ENCODE measurements around the gene PDE5A. TPM values are rescaled to one million over a fixed set of nuclear protein-coding genes. Genes with fewer than 3 reads are reported as not detected.
"Not testable (repeated sequence)": the region's sequence is repeated elsewhere in the genome, so short reads cannot be mapped to it uniquely, and the experiment has no call there.

Gene PDE5A
- total RNA-seq, 2 donors from 2014 or later = 0.58 to 0.65 TPM

GRCh38 chr4:119506806-119507205 is 121.8 kb downstream of the PDE5A start:
- H3K4me1 Mint-ChIP-seq = no peaks in the 10 kb centered on the region
- no peaks in the 10 kb centered on the region for H3K9me3 Mint-ChIP-seq
- peaks cover 45% of the 10 kb centered on the region for H3K36me3 Mint-ChIP-seq (ENCODE audit: low read depth)
- H3K27ac Mint-ChIP-seq = no peak overlapping the region
- H3K4me3 Mint-ChIP-seq = no peak overlapping the region
- H3K27me3 Mint-ChIP-seq = no peaks in the 10 kb centered on the region
- no peak for ATAC-seq (replicated peaks)

- Mint-ChIP-seq H3K27ac (no peak overlapping the region), H3K9me3 (no peaks in the 10 kb centered on the region), H3K4me3 (no peak overlapping the region), H3K4me1 (no peaks in the 10 kb centered on the region), H3K27me3 (no peaks in the 10 kb centered on the region), H3K36me3 (ENCODE audit: low read depth) (peaks cover 60% of the 10 kb centered on the region)
- ATAC-seq (replicated peaks) = no peak
Observed at GRCh38 chr4:119504616-119505015, 124.0 kb downstream of the PDE5A start.

DNA sequence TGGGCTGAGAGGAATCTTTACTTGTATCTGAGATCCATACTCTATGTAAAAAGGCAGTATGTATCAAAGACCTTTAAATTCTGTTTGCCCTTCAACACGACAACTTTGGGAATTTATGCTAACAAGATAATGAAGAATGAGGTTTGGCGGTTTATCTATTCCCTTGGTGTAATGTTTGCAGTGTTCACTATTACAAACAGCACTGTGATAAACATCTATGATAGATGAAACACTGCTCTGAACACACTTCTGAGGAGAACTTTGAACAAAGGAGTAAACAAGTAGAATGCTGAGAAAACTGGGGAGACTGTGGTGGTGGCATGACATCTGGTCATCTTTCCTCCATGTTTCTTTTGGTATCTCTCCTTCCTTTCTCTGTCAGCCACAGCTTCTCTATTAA is 126.9 kb downstream of the PDE5A start:
- Mint-ChIP-seq H3K9me3 (no peaks in the 10 kb centered on the region), H3K4me3 (no peak overlapping the region), H3K36me3 (ENCODE audit: low read depth) (peaks cover 82% of the 10 kb centered on the region), H3K4me1 (no peaks in the 10 kb centered on the region), H3K27me3 (no peaks in the 10 kb centered on the region), H3K27ac (no peak overlapping the region)
- ATAC-seq (replicated peaks) = no peak

DNA sequence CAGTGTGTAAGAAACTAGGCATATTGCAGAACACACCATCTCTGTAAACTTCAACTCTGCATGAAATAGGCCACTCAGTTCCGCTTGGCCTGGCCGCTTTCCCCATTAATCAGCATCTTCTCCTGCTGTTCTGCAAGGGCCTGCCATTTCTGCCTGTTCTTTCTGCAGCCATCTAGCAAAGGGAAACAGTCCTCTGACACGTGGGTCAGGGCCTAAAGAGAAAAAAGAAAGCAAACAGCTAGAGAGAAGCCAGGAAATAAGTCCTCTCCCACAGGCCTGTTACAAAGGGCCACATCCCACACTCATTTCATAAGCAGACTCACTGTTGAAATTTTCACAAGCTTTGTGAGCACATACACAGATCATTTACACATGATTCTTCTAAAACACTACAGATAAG is 130.1 kb downstream of the PDE5A start:
- H3K27me3 Mint-ChIP-seq = no peaks in the 10 kb centered on the region
- H3K4me3 Mint-ChIP-seq = no peak overlapping the region
- no peak for ATAC-seq (replicated peaks)
- no peaks in the 10 kb centered on the region for H3K4me1 Mint-ChIP-seq
- H3K36me3 Mint-ChIP-seq (ENCODE audit: low read depth) = peaks cover 94% of the 10 kb centered on the region
- peak overlapping the region; percentile 4 for H3K27ac Mint-ChIP-seq
- no peaks in the 10 kb centered on the region for H3K9me3 Mint-ChIP-seq

DNA sequence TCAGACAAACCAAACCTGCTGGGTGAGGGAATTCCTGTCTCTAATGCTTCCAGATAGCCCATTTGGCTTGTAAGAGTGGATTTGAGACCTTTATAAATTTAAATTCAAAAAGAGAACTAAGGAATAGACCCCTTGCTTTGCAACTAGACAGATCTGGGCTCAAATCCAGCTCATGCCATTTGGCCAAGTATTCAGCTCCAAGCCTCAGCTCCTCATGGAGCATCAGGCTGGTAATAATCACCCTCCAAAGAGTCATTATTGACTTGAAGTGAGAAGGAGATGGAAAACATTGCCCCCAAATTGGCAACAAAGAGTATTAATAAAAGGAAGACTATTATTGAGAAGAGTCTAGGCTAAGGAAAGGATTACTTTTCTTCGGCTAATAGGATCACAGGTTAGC is 134.7 kb downstream of the PDE5A start:
- H3K36me3 Mint-ChIP-seq (ENCODE audit: low read depth) = peaks cover 88% of the 10 kb centered on the region
- ATAC-seq (replicated peaks) = no peak
- no peaks in the 10 kb centered on the region for H3K4me1 Mint-ChIP-seq
- H3K4me3 Mint-ChIP-seq = no peak overlapping the region
- H3K9me3 Mint-ChIP-seq = no peaks in the 10 kb centered on the region
- no peak overlapping the region for H3K27ac Mint-ChIP-seq
- H3K27me3 Mint-ChIP-seq = no peaks in the 10 kb centered on the region

DNA sequence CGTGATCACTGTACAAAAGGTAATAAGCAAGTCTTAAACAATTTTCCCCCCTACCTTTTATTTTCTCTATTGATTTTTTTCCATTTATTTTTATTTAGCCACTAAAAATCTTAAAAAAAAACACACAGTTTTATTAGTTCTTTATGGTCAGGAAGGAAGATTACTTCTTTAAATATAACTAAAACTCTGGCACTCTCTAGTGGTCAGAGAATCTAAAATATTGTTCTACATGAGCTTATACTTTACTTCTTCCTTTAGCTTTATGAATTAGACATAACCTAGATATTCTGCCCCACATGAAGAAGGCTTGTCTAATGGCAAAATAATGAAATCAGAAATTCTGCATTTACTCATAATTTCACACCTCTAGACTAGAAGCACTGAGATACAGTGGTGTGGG is 135.2 kb downstream of the PDE5A start:
- no peak overlapping the region for H3K27ac Mint-ChIP-seq
- H3K9me3 Mint-ChIP-seq = no peaks in the 10 kb centered on the region
- ATAC-seq (replicated peaks) = no peak
- no peak overlapping the region for H3K4me3 Mint-ChIP-seq
- peaks cover 84% of the 10 kb centered on the region for H3K36me3 Mint-ChIP-seq (ENCODE audit: low read depth)
- no peaks in the 10 kb centered on the region for H3K4me1 Mint-ChIP-seq
- H3K27me3 Mint-ChIP-seq = no peaks in the 10 kb centered on the region

DNA sequence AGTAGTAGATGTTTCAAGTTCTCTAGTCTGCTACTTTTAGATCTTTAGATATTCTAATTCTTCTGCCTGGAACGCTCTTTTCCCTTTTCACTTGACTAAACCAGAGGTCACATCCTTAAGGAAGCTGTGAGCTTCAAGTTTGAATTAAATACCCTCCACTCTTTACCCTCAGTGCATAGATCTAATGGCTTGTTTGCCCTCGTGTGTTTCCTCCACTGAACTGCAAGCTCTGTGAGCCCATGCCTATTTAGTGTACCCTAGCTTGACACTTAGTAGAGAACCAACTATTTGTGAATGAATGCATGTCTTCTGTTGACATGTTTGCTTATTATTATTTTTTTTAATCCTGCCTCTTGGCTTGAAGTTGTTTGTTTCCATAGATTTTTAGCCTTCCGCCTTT is 138.3 kb downstream of the PDE5A start:
- peaks cover 54% of the 10 kb centered on the region for H3K36me3 Mint-ChIP-seq (ENCODE audit: low read depth)
- no peaks in the 10 kb centered on the region for H3K4me1 Mint-ChIP-seq
- ATAC-seq (replicated peaks) = no peak
- H3K27ac Mint-ChIP-seq = no peak overlapping the region
- no peak overlapping the region for H3K4me3 Mint-ChIP-seq
- no peaks in the 10 kb centered on the region for H3K9me3 Mint-ChIP-seq
- no peaks in the 10 kb centered on the region for H3K27me3 Mint-ChIP-seq

DNA sequence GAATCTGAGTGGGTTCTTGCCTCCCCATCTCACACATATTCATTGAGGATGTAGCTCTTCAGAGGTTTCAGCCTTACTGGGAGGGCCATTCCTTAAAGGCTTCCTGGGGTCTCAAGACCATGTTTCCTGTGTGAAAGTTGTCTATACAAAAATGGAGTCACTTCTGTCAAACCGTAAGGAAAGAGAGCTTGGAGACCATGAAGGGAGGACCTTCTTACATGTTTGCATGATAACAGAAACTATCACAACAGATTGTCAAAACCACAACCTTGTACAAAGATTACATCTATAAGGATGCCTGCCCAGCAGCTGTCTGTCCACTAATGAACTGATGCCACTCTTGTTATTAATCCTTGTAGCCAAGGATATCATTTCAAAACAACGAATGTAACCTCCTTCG is 139.3 kb downstream of the PDE5A start:
- H3K9me3 Mint-ChIP-seq = peaks cover 3% of the 10 kb centered on the region
- no peak overlapping the region for H3K4me3 Mint-ChIP-seq
- peaks cover 43% of the 10 kb centered on the region for H3K36me3 Mint-ChIP-seq (ENCODE audit: low read depth)
- H3K27me3 Mint-ChIP-seq = no peaks in the 10 kb centered on the region
- no peak overlapping the region for H3K27ac Mint-ChIP-seq
- no peak for ATAC-seq (replicated peaks)
- no peaks in the 10 kb centered on the region for H3K4me1 Mint-ChIP-seq

DNA sequence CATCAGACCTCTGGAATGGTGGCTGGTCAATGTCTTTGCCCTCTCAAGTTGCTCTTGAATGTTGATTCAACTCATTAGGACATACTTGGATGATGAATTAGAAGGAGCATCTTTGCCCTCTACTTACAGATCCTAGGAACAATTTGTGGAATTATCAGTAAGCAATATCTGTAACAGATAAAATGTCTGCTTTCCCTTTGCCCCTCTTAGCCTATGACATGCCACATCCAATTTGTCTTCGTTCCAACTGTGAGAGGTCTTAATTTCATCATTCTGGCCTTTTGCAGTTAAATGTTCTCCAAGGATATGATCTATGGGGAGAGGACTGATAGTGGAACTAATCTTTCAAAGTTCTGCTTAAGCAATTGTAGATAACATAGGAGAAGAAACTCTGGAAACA is 148.3 kb downstream of the PDE5A start:
- Mint-ChIP-seq H3K4me1 (no peaks in the 10 kb centered on the region), H3K27me3 (no peaks in the 10 kb centered on the region), H3K36me3 (ENCODE audit: low read depth) (peaks cover 61% of the 10 kb centered on the region), H3K4me3 (no peak overlapping the region), H3K9me3 (peaks cover 5% of the 10 kb centered on the region), H3K27ac (no peak overlapping the region)
- no peak for ATAC-seq (replicated peaks)

- Mint-ChIP-seq H3K27ac (no peak overlapping the region), H3K27me3 (no peaks in the 10 kb centered on the region)
- no peak for ATAC-seq (replicated peaks)
Observed at GRCh38 chr4:119479835-119480234, 148.8 kb downstream of the PDE5A start.

GRCh38 chr4:119479180-119479808 is 149.3 kb downstream of the PDE5A start:
- H3K27ac Mint-ChIP-seq = no peak overlapping the region
- no peaks in the 10 kb centered on the region for H3K27me3 Mint-ChIP-seq
- ATAC-seq (replicated peaks) = no peak
- H3K4me3 Mint-ChIP-seq = no peak overlapping the region
- H3K4me1 Mint-ChIP-seq = no peaks in the 10 kb centered on the region
- peaks cover 1% of the 10 kb centered on the region for H3K9me3 Mint-ChIP-seq
- peaks cover 72% of the 10 kb centered on the region for H3K36me3 Mint-ChIP-seq (ENCODE audit: low read depth)

More at GRCh38 chr4:119479835-119480234, 148.8 kb downstream of the PDE5A start:
- Mint-ChIP-seq H3K4me1 (no peaks in the 10 kb centered on the region), H3K4me3 (no peak overlapping the region), H3K36me3 (ENCODE audit: low read depth) (peaks cover 66% of the 10 kb centered on the region), H3K9me3 (peaks cover 5% of the 10 kb centered on the region)

- H3K27me3 Mint-ChIP-seq = no peaks in the 10 kb centered on the region
- no peak overlapping the region for H3K27ac Mint-ChIP-seq
- no peaks in the 10 kb centered on the region for H3K4me1 Mint-ChIP-seq
- no peak for ATAC-seq (replicated peaks)
- H3K4me3 Mint-ChIP-seq = no peak overlapping the region
- no peaks in the 10 kb centered on the region for H3K9me3 Mint-ChIP-seq
- peaks cover 77% of the 10 kb centered on the region for H3K36me3 Mint-ChIP-seq (ENCODE audit: low read depth)
Observed at GRCh38 chr4:119478446-119479179, 150.0 kb downstream of the PDE5A start.

- no peak for ATAC-seq (replicated peaks)
- Mint-ChIP-seq H3K9me3 (no peaks in the 10 kb centered on the region), H3K27me3 (no peaks in the 10 kb centered on the region), H3K36me3 (ENCODE audit: low read depth) (peaks cover 74% of the 10 kb centered on the region), H3K4me3 (no peak overlapping the region), H3K27ac (no peak overlapping the region), H3K4me1 (no peaks in the 10 kb centered on the region)
Observed at GRCh38 chr4:119477412-119478053, 151.1 kb downstream of the PDE5A start.

DNA sequence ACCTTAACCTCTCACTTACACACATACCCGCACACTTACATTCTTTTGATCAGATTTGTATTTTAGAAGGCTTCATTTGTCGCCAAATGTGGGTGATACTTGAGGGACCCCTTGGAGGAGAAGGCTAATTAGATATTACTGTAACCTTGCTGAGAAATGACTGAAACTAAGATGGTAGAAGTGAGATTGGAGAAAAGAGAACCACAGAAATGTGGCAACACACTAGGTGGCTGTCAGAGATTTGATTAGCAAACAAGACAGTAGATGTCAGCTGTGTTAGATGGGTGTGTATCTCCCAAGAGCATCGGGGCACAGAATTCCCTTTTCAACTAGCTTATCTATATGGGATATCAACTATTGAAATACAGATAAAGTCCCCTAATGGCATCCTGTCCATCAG is 157.3 kb downstream of the PDE5A start:
- H3K27me3 Mint-ChIP-seq = no peaks in the 10 kb centered on the region

GRCh38 chr4:119470737-119471063 is 157.9 kb downstream of the PDE5A start:
- not testable (repeated sequence) for H3K4me3 Mint-ChIP-seq; ATAC-seq (replicated peaks); H3K4me1 Mint-ChIP-seq; H3K9me3 Mint-ChIP-seq; H3K27ac Mint-ChIP-seq; H3K27me3 Mint-ChIP-seq
- H3K36me3 Mint-ChIP-seq (ENCODE audit: low read depth) = peaks cover 81% of the 10 kb centered on the region

More for the DNA sequence above, 157.3 kb downstream of the PDE5A start:
- H3K36me3 Mint-ChIP-seq (ENCODE audit: low read depth) = peaks cover 76% of the 10 kb centered on the region
- H3K4me1 Mint-ChIP-seq = no peaks in the 10 kb centered on the region
- no peak for ATAC-seq (replicated peaks)
- no peak overlapping the region for H3K4me3 Mint-ChIP-seq
- H3K9me3 Mint-ChIP-seq = no peaks in the 10 kb centered on the region
- H3K27ac Mint-ChIP-seq = no peak overlapping the region
